Measurements from ENCODE around the gene SERPINB8. TPM values are rescaled to one million over a fixed set of nuclear protein-coding genes. Genes with fewer than 3 reads are reported as not detected.

Gene SERPINB8
- total and polyA plus RNA-seq, 4 donors: 11.5 to 34.8 (median 14.9) TPM

- Histone ChIP-seq H3K27ac (ENCODE audit: low read depth in 1 of 2, low read length in 2 of 2) (no peak overlapping the region), H3K36me3 (ENCODE audit: control insufficient read depth in 1 of 2, insufficient read depth in 2 of 2, low read length in 1 of 2) (peaks cover 4 to 10% of the 10 kb centered on the region in 2 donors), H3K4me3 (ENCODE audit: low read length in 2 of 2) (no peak overlapping the region), H3K4me1 (ENCODE audit: control insufficient read depth in 1 of 2, insufficient read depth in 2 of 2, low read length in 2 of 2) (no peaks in the 10 kb centered on the region), H3K27me3 (ENCODE audit: control insufficient read depth in 1 of 2, insufficient read depth in 2 of 2, low read length in 1 of 2) (no peaks in the 10 kb centered on the region), H3K9me3 (ENCODE audit: control insufficient read depth, low read length) (no peaks in the 10 kb centered on the region)
- intact Hi-C loops (cut with DNase I): no loop called here
- 86 to 88% methylated on average over 2 of the region's 2 CpGs for WGBS, 2 donors
- no peak for ATAC-seq (ENCODE audit: low FRiP score)
- DNase-seq: no peak
Observed at GRCh38 chr18:63987743-63988142, 17.9 kb downstream of the SERPINB8 start.

DNA sequence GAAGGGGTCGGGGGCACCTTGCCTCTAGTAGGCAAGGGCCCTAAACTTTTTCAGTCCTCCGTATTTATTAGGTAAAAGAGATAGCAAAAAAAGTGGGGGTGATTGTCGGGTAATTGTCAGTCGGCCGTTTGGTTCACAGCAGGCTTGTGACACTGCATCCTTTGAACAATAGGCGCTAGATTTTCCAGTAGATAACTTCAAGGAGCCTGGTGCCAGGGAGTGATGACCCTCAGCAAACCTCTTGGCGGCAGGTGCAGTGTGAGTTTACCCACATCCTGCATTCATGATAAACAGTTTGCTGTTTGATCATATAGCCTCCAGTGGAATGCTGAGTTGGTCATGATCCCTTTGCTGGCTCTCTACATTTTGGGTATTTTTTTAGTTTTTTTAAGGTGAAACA, 22.9 kb downstream of the SERPINB8 start:
- Histone ChIP-seq H3K27ac (ENCODE audit: low read depth in 1 of 2, low read length in 2 of 2) (no peak overlapping the region), H3K27me3 (ENCODE audit: control insufficient read depth in 1 of 2, insufficient read depth in 2 of 2, low read length in 1 of 2) (no peaks in the 10 kb centered on the region), H3K4me3 (ENCODE audit: low read length in 2 of 2) (no peak overlapping the region), H3K36me3 (ENCODE audit: control insufficient read depth in 1 of 2, insufficient read depth in 2 of 2, low read length in 1 of 2) (peaks cover 0 to 1% of the 10 kb centered on the region in 2 donors), H3K9me3 (ENCODE audit: control insufficient read depth, low read length) (peaks cover 1% of the 10 kb centered on the region), H3K4me1 (ENCODE audit: control insufficient read depth in 1 of 2, insufficient read depth in 2 of 2, low read length in 2 of 2) (no peaks in the 10 kb centered on the region)
- intact Hi-C loops (cut with DNase I): loop anchor here in 1 of 2 donors (10.0 kb wide), 1 partner anchor 478 kb away; no protein-coding TSS in a partner anchor
- no peak for DNase-seq
- ATAC-seq (ENCODE audit: low FRiP score): no peak
- 92 to 94% methylated on average over 7 of the region's 7 CpGs for WGBS, 2 donors

DNA sequence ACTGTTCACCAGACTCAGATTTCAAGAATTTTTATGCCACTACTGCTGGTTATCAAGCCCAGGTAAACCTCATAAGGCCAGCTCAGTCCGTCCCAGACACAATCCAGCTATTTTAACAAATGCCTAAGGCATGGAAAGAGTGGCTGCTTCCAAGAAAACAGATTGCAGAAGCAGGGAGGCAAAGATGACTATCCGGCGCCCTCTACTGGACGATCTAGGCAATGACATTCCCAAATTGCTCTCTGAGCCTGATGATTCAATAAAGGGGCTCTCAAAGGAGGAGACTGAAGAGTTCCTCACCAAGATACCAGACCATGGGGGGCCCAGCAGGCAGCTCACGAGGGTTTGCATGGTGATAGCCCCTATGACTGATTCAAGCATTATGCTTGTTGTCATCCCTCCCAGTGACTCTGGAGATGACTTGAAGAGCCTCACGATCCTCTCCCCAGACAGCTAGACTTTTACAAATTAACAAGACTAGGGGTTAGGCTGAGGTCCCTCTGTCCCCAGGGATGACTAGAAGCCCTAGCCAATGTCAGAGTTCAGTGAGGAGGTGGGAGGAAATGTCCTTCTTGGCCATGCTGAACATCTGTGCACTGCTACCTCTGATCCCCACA, 25.0 kb downstream of the SERPINB8 start:
- intact Hi-C loops (cut with DNase I): loop anchor here (5.0 to 10.0 kb wide), 2 partner anchors 33 to 480 kb away; no protein-coding TSS in a partner anchor
- Histone ChIP-seq H3K4me1 (ENCODE audit: control insufficient read depth in 1 of 2, insufficient read depth in 2 of 2, low read length in 2 of 2) (no peaks in the 10 kb centered on the region), H3K36me3 (ENCODE audit: control insufficient read depth in 1 of 2, insufficient read depth in 2 of 2, low read length in 1 of 2) (no peaks in the 10 kb centered on the region), H3K27ac (ENCODE audit: low read depth in 1 of 2, low read length in 2 of 2) (no peak overlapping the region), H3K27me3 (ENCODE audit: control insufficient read depth in 1 of 2, insufficient read depth in 2 of 2, low read length in 1 of 2) (no peaks in the 10 kb centered on the region), H3K4me3 (ENCODE audit: low read length in 2 of 2) (no peak overlapping the region), H3K9me3 (ENCODE audit: control insufficient read depth, low read length) (peaks cover 1% of the 10 kb centered on the region)
- DNase-seq: peak; percentile 57 to 74
- 17% methylated on average over 6 of the region's 6 CpGs for WGBS, 2 donors
- peak; percentile 79 for ATAC-seq (ENCODE audit: low FRiP score)

DNA sequence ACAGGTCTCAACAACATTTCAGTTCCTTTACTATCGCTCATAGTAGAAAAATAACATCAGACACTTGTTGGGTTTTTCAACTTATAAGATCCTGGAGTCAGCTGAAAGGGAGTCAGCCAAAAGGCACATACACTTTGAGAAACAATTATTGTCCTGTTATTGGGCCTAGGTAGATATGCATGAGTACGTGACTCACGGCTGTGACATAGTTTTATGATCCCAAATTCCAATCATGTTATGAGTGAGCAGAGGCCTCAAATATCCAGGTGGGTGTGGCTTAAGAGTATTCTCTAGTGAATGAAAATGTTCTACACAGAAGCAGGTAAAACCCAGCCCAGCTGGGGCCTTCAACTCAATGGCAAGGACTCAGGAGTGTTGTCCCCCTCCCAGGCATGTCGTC, 27.2 kb downstream of the SERPINB8 start:
- 79 to 82% methylated on average over 4 of the region's 4 CpGs for WGBS, 2 donors
- DNase-seq (no peak), ATAC-seq (ENCODE audit: low FRiP score) (no peak)
- intact Hi-C loops (cut with DNase I): loop anchor here (5.0 to 10.0 kb wide), 2 partner anchors 35 to 482 kb away; no protein-coding TSS in a partner anchor
- no peak overlapping the region for H3K4me3 ChIP-seq (ENCODE audit: low read length in 2 of 2)
- H3K27ac ChIP-seq (ENCODE audit: low read depth in 1 of 2, low read length in 2 of 2): no peak overlapping the region
- no peaks in the 10 kb centered on the region for H3K36me3 ChIP-seq (ENCODE audit: control insufficient read depth in 1 of 2, insufficient read depth in 2 of 2, low read length in 1 of 2)
- H3K27me3 ChIP-seq (ENCODE audit: control insufficient read depth in 1 of 2, insufficient read depth in 2 of 2, low read length in 1 of 2): no peaks in the 10 kb centered on the region
- H3K4me1 ChIP-seq (ENCODE audit: control insufficient read depth in 1 of 2, insufficient read depth in 2 of 2, low read length in 2 of 2): no peaks in the 10 kb centered on the region
- peaks cover 1% of the 10 kb centered on the region for H3K9me3 ChIP-seq (ENCODE audit: control insufficient read depth, low read length)

GRCh38 chr18:63997606-63998005, 27.7 kb downstream of the SERPINB8 start:
- H3K9me3 ChIP-seq (ENCODE audit: control insufficient read depth, low read length): peaks cover 1% of the 10 kb centered on the region
- H3K27ac ChIP-seq (ENCODE audit: low read depth in 1 of 2, low read length in 2 of 2): no peak overlapping the region
- no peaks in the 10 kb centered on the region for H3K27me3 ChIP-seq (ENCODE audit: control insufficient read depth in 1 of 2, insufficient read depth in 2 of 2, low read length in 1 of 2)
- 41 to 50% methylated on average over 2 of the region's 2 CpGs for WGBS, 2 donors
- intact Hi-C loops (cut with DNase I): loop anchor here (5.0 to 10.0 kb wide), 2 partner anchors 35 to 483 kb away; no protein-coding TSS in a partner anchor
- ATAC-seq (ENCODE audit: low FRiP score) (no peak), DNase-seq (no peak)
- no peaks in the 10 kb centered on the region for H3K36me3 ChIP-seq (ENCODE audit: control insufficient read depth in 1 of 2, insufficient read depth in 2 of 2, low read length in 1 of 2)
- no peaks in the 10 kb centered on the region for H3K4me1 ChIP-seq (ENCODE audit: control insufficient read depth in 1 of 2, insufficient read depth in 2 of 2, low read length in 2 of 2)
- no peak overlapping the region for H3K4me3 ChIP-seq (ENCODE audit: low read length in 2 of 2)

DNA sequence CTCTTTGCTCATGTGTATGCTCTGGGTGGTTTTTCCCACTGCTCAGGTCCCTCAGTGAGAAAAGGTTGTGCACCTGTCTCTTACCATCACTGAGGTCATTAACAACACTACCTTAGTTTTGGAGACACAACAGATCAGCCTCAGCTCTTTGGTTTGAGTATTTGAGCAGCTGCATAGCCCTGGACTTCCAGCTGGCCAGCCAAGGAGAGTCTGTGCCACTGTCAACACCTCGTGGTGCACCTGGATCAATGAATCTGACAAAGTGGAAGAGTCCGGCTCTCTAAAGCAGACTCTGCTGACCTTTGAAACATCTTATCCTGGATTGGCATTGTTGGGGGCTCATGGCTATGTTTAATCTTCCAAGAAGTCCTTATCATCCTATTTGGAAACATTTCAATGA, 30.0 kb downstream of the SERPINB8 start:
- Histone ChIP-seq H3K9me3 (ENCODE audit: control insufficient read depth, low read length) (peaks cover 4% of the 10 kb centered on the region), H3K36me3 (ENCODE audit: control insufficient read depth in 1 of 2, insufficient read depth in 2 of 2, low read length in 1 of 2) (no peaks in the 10 kb centered on the region), H3K4me1 (ENCODE audit: control insufficient read depth in 1 of 2, insufficient read depth in 2 of 2, low read length in 2 of 2) (no peaks in the 10 kb centered on the region), H3K27ac (ENCODE audit: low read depth in 1 of 2, low read length in 2 of 2) (no peak overlapping the region), H3K27me3 (ENCODE audit: control insufficient read depth in 1 of 2, insufficient read depth in 2 of 2, low read length in 1 of 2) (no peaks in the 10 kb centered on the region), H3K4me3 (ENCODE audit: low read length in 2 of 2) (no peak overlapping the region)
- ATAC-seq (ENCODE audit: low FRiP score) (no peak), DNase-seq (no peak)
- intact Hi-C loops (cut with DNase I): loop anchor here (5.0 to 10.0 kb wide), 2 partner anchors 38 to 485 kb away; no protein-coding TSS in a partner anchor
- WGBS, 2 donors: 77 to 81% methylated on average over 2 of the region's 2 CpGs

DNA sequence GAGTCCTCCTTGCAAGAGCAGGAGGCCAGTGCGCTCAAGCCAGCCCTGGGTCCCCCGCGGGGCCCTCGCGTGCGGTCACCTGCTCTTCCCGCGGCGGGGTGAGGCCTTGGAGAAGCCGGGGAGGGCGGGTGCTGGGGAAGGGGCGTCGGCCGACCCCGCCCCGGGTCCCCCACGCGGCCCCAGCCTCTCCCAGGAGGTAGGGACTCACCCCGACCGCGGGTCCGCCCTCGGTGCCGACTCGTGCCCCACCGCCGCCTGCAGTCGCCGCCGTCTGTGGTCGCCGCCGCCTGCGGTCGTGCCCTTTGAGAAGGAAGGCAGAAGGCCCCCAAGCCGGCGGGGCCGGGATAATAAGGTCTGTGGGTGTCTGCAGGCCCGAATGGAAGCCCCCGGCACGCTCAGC, 32.7 kb downstream of the SERPINB8 start:
- H3K27me3 ChIP-seq (ENCODE audit: control insufficient read depth in 1 of 2, insufficient read depth in 2 of 2, low read length in 1 of 2): no peaks in the 10 kb centered on the region
- ATAC-seq (ENCODE audit: low FRiP score) (peak; percentile 38), DNase-seq (no peak)
- no peak overlapping the region for H3K4me3 ChIP-seq (ENCODE audit: low read length in 2 of 2)
- no peaks in the 10 kb centered on the region for H3K36me3 ChIP-seq (ENCODE audit: control insufficient read depth in 1 of 2, insufficient read depth in 2 of 2, low read length in 1 of 2)
- H3K27ac ChIP-seq (ENCODE audit: low read depth in 1 of 2, low read length in 2 of 2): no peak overlapping the region
- H3K9me3 ChIP-seq (ENCODE audit: control insufficient read depth, low read length): peaks cover 4% of the 10 kb centered on the region
- intact Hi-C loops (cut with DNase I): no loop called here
- H3K4me1 ChIP-seq (ENCODE audit: control insufficient read depth in 1 of 2, insufficient read depth in 2 of 2, low read length in 2 of 2): no peaks in the 10 kb centered on the region
- 34 to 48% methylated on average over 41 of the region's 41 CpGs for WGBS, 2 donors

- DNase-seq (no peak), ATAC-seq (ENCODE audit: low FRiP score) (no peak)
- WGBS, 2 donors: 91 to 94% methylated on average over 3 of the region's 3 CpGs
- no peak overlapping the region for H3K4me3 ChIP-seq (ENCODE audit: low read length in 2 of 2)
- peaks cover 1% of the 10 kb centered on the region for H3K9me3 ChIP-seq (ENCODE audit: control insufficient read depth, low read length)
- H3K27me3 ChIP-seq (ENCODE audit: control insufficient read depth in 1 of 2, insufficient read depth in 2 of 2, low read length in 1 of 2): no peaks in the 10 kb centered on the region
- intact Hi-C loops (cut with DNase I): no loop called here
- H3K4me1 ChIP-seq (ENCODE audit: control insufficient read depth in 1 of 2, insufficient read depth in 2 of 2, low read length in 2 of 2): no peaks in the 10 kb centered on the region
- no peaks in the 10 kb centered on the region for H3K36me3 ChIP-seq (ENCODE audit: control insufficient read depth in 1 of 2, insufficient read depth in 2 of 2, low read length in 1 of 2)
- no peak overlapping the region for H3K27ac ChIP-seq (ENCODE audit: low read depth in 1 of 2, low read length in 2 of 2)
Observed at GRCh38 chr18:64009305-64009704, 39.4 kb downstream of the SERPINB8 start.

DNA sequence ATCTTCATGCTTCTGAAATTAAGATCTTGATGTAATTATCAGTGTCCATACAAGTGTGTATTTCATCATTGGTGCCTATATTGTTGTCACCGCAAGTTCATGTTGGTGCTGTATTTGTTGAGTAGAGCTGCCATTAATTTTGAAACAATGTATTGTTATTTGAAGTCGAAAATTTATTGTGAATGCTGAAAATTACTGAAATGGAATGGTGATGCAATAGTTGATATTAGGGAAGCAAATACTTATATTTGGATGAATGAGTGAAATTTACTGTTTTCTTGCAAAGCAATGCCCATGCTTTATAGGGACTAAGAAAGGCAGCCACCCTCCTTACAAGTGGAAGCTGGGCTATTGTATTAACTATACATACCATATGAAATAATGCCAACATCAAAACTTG, 41.6 kb downstream of the SERPINB8 start:
- Histone ChIP-seq H3K4me1 (ENCODE audit: control insufficient read depth in 1 of 2, insufficient read depth in 2 of 2, low read length in 2 of 2) (no peaks in the 10 kb centered on the region), H3K36me3 (ENCODE audit: control insufficient read depth in 1 of 2, insufficient read depth in 2 of 2, low read length in 1 of 2) (no peaks in the 10 kb centered on the region), H3K27me3 (ENCODE audit: control insufficient read depth in 1 of 2, insufficient read depth in 2 of 2, low read length in 1 of 2) (no peaks in the 10 kb centered on the region), H3K4me3 (ENCODE audit: low read length in 2 of 2) (no peak overlapping the region), H3K9me3 (ENCODE audit: control insufficient read depth, low read length) (no peaks in the 10 kb centered on the region), H3K27ac (ENCODE audit: low read depth in 1 of 2, low read length in 2 of 2) (no peak overlapping the region)
- ATAC-seq (ENCODE audit: low FRiP score) (no peak), DNase-seq (no peak)
- 83 to 87% methylated on average over 2 of the region's 2 CpGs for WGBS, 2 donors
- intact Hi-C loops (cut with DNase I): no loop called here
